Measurements from ENCODE around the gene INTS6. TPM values are rescaled to one million over a fixed set of nuclear protein-coding genes. Genes with fewer than 3 reads are reported as not detected.
A peak's percentile ranks its signal among the peaks of the same experiment; 100 is the strongest.

INTS6 gene
- total RNA-seq, 1 donor: 69.1 TPM

- no peak for TF ChIP-seq CTCF (IDR thresholded peaks at IDR 0.05; ENCODE audit: insufficient read depth, low read depth, low read length)
- no peak overlapping the region for H3K4me3 ChIP-seq (ENCODE audit: low read depth, low read length)
- no peak for DNase-seq (ENCODE audit: low read depth)
Observed at GRCh38 chr13:51426982-51427381, 25.9 kb downstream of the INTS6 start.

- TF ChIP-seq CTCF (IDR thresholded peaks at IDR 0.05; ENCODE audit: insufficient read depth, low read depth, low read length): no peak
- peak; percentile 64 for DNase-seq (ENCODE audit: low read depth)
Observed at GRCh38 chr13:51425410-51426042, 27.3 kb downstream of the INTS6 start.

GRCh38 chr13:51423766-51424165, 29.1 kb downstream of the INTS6 start:
- no peak overlapping the region for H3K4me3 ChIP-seq (ENCODE audit: low read depth, low read length)
- TF ChIP-seq CTCF (IDR thresholded peaks at IDR 0.05; ENCODE audit: insufficient read depth, low read depth, low read length): no peak
- no peak for DNase-seq (ENCODE audit: low read depth)

More at GRCh38 chr13:51425410-51426042, 27.3 kb downstream of the INTS6 start:
- H3K4me3 ChIP-seq (ENCODE audit: low read depth, low read length): no peak overlapping the region

GRCh38 chr13:51422484-51422883, 30.4 kb downstream of the INTS6 start:
- H3K4me3 ChIP-seq (ENCODE audit: low read depth, low read length): no peak overlapping the region
- no peak for DNase-seq (ENCODE audit: low read depth)
- TF ChIP-seq CTCF (IDR thresholded peaks at IDR 0.05; ENCODE audit: insufficient read depth, low read depth, low read length): no peak

GRCh38 chr13:51420681-51421490, 31.9 kb downstream of the INTS6 start:
- H3K4me3 ChIP-seq (ENCODE audit: low read depth, low read length): no peak overlapping the region
- no peak for TF ChIP-seq CTCF (IDR thresholded peaks at IDR 0.05; ENCODE audit: insufficient read depth, low read depth, low read length)
- DNase-seq (ENCODE audit: low read depth): no peak

GRCh38 chr13:51419001-51419636, 33.7 kb downstream of the INTS6 start:
- H3K4me3 ChIP-seq (ENCODE audit: low read depth, low read length): no peak overlapping the region
- no peak for TF ChIP-seq CTCF (IDR thresholded peaks at IDR 0.05; ENCODE audit: insufficient read depth, low read depth, low read length)
- DNase-seq (ENCODE audit: low read depth): peak; percentile 10
